GM18511 (cell line): ENCODE measurements around the gene FSD2.

ENCODE experiments used
- ATAC-seq: cut with Tn5 transposase; IDR thresholded peaks from one replicate; pipeline ENCODE4 v1.9.1; 2021; ENCODE audit warnings: mild to moderate bottlenecking, moderate library complexity; ENCODE audit not compliant: unreplicated experiment

FSD2 gene

GRCh38 chr15:82805994-82806406 is at the start of gene FSD2:
Gene FSD2 (minus strand): TSS chr15:82806069. CDS start chr15:82787390, 18,679 bp downstream.
- ATAC-seq, result peak; percentile 68

- no peak for ATAC-seq
Measured at GRCh38 chr15:82854554-82854953, 48.7 kb upstream of the FSD2 start.

- ATAC-seq, result no peak
Measured at GRCh38 chr15:82852941-82853561, 47.2 kb upstream of the FSD2 start.

GRCh38 chr15:82851981-82852511 is 46.2 kb upstream of the FSD2 start:
- ATAC-seq, result no peak

GRCh38 chr15:82851306-82851850 is 45.5 kb upstream of the FSD2 start:
- no peak for ATAC-seq

GRCh38 chr15:82850731-82851130 is 44.9 kb upstream of the FSD2 start:
- ATAC-seq, result no peak

- ATAC-seq, result no peak
Measured at GRCh38 chr15:82849556-82850512, 44.0 kb upstream of the FSD2 start.

GRCh38 chr15:82848241-82848993 is 42.5 kb upstream of the FSD2 start:
- no peak for ATAC-seq

- no peak for ATAC-seq
Measured at GRCh38 chr15:82847703-82848102, 41.8 kb upstream of the FSD2 start.

- no peak for ATAC-seq
Measured at GRCh38 chr15:82846621-82847020, 40.8 kb upstream of the FSD2 start.

- ATAC-seq, result no peak
Measured at GRCh38 chr15:82845686-82846085, 39.8 kb upstream of the FSD2 start.

- ATAC-seq, result peak; percentile 50
Measured at GRCh38 chr15:82843566-82843965, 37.7 kb upstream of the FSD2 start.

GRCh38 chr15:82840166-82840565 is 34.3 kb upstream of the FSD2 start:
- ATAC-seq, result no peak

- no peak for ATAC-seq
Measured at GRCh38 chr15:82839136-82839535, 33.3 kb upstream of the FSD2 start.

- ATAC-seq, result no peak
Measured at GRCh38 chr15:82838096-82838735, 32.3 kb upstream of the FSD2 start.

GRCh38 chr15:82835391-82835917 is 29.6 kb upstream of the FSD2 start:
- no peak for ATAC-seq

- no peak for ATAC-seq
Measured at GRCh38 chr15:82833362-82833682, 27.5 kb upstream of the FSD2 start.

GRCh38 chr15:82832601-82833361 is 26.9 kb upstream of the FSD2 start:
- ATAC-seq, result peak; percentile 93

GRCh38 chr15:82831894-82832600 is 26.2 kb upstream of the FSD2 start:
- no peak for ATAC-seq
